ENCODE results near the gene MCM3. TPM values are rescaled to one million over a fixed set of nuclear protein-coding genes. Genes with fewer than 3 reads are reported as not detected.

MCM3 gene
- total and polyA plus RNA-seq, 11 donors: 10.6 to 39.0 (median 25.0) TPM

- WGBS, 4 donors: 78 to 85% (median 82%) methylated on average over 1 of the region's 1 CpG
- no peak for ATAC-seq
- no peak overlapping the region for H3K27ac ChIP-seq
- no peaks in the 10 kb centered on the region for H3K4me1 ChIP-seq
- no peak overlapping the region for H3K4me3 ChIP-seq
- no peak for DNase-seq
- TF ChIP-seq POLR2A (IDR thresholded peaks at IDR 0.05) (no peak), CTCF (IDR thresholded peaks at IDR 0.05) (no peak)
- intact Hi-C loops (cut with DNase I): no loop called here
- H3K9me3 ChIP-seq: no peaks in the 10 kb centered on the region
- no peaks in the 10 kb centered on the region for H3K36me3 ChIP-seq
- H3K27me3 ChIP-seq: peaks cover 0 to 4% (median 0%) of the 10 kb centered on the region in 9 donors
These were observed 57.0 kb downstream of the MCM3 start for GRCh38 chr6:52227495-52227894.

GRCh38 chr6:52221302-52221701, 63.2 kb downstream of the MCM3 start:
- Histone ChIP-seq H3K27me3 (peaks cover 0 to 4% (median 0%) of the 10 kb centered on the region in 9 donors), H3K36me3 (no peaks in the 10 kb centered on the region), H3K4me3 (no peak overlapping the region), H3K27ac (no peak overlapping the region), H3K4me1 (no peaks in the 10 kb centered on the region), H3K9me3 (no peaks in the 10 kb centered on the region)
- ATAC-seq (no peak), DNase-seq (no peak)
- intact Hi-C loops (cut with DNase I): no loop called here
- 48 to 67% (median 58%) methylated on average over 3 of the region's 3 CpGs for WGBS, 4 donors
- TF ChIP-seq CTCF (IDR thresholded peaks at IDR 0.05) (no peak), POLR2A (IDR thresholded peaks at IDR 0.05) (no peak)

GRCh38 chr6:52217761-52218160, 66.8 kb downstream of the MCM3 start:
- H3K4me1 ChIP-seq: no peaks in the 10 kb centered on the region
- no peak for TF ChIP-seq CTCF (IDR thresholded peaks at IDR 0.05)
- TF ChIP-seq POLR2A (IDR thresholded peaks at IDR 0.05): no peak
- H3K4me3 ChIP-seq: no peak overlapping the region
- no peaks in the 10 kb centered on the region for H3K36me3 ChIP-seq
- WGBS, 4 donors: 80 to 87% (median 83%) methylated on average over 2 of the region's 2 CpGs
- no peak for DNase-seq
- no peak for ATAC-seq
- no peak overlapping the region for H3K27ac ChIP-seq
- no peaks in the 10 kb centered on the region for H3K9me3 ChIP-seq
- intact Hi-C loops (cut with DNase I): no loop called here
- no peaks in the 10 kb centered on the region for H3K27me3 ChIP-seq

GRCh38 chr6:52216932-52217575, 67.5 kb downstream of the MCM3 start:
- 81 to 88% (median 83%) methylated on average over 5 of the region's 5 CpGs for WGBS, 4 donors
- Histone ChIP-seq H3K4me3 (no peak overlapping the region), H3K27me3 (no peaks in the 10 kb centered on the region), H3K27ac (no peak overlapping the region), H3K9me3 (no peaks in the 10 kb centered on the region), H3K4me1 (no peaks in the 10 kb centered on the region), H3K36me3 (no peaks in the 10 kb centered on the region)
- no peak for ATAC-seq
- DNase-seq: no peak
- no peak for TF ChIP-seq CTCF (IDR thresholded peaks at IDR 0.05)
- no peak for TF ChIP-seq POLR2A (IDR thresholded peaks at IDR 0.05)
- intact Hi-C loops (cut with DNase I): no loop called here

All from heart left ventricle (tissue), 16 donors.